Cerebellar cortex (tissue), 1 donor: ENCODE data around the gene NUDT3.
"Not testable (repeated sequence)": the region's sequence is repeated elsewhere in the genome, so short reads cannot be mapped to it uniquely, and the experiment has no call there.

Source experiments
- DNase-seq: peaks from one replicate; pipeline ENCODE4 v3.0.0-alpha.2; 2015; ENCODE audit warnings: low spot score

NUDT3 gene

GRCh38 chr6:34285448-34286164 is 106.9 kb downstream of the NUDT3 start:
- no peak for DNase-seq

- no peak for DNase-seq
Measured at GRCh38 chr6:34284563-34285447, 107.7 kb downstream of the NUDT3 start.

GRCh38 chr6:34281702-34282334 is 110.7 kb downstream of the NUDT3 start:
- DNase-seq, result no peak

- DNase-seq, result no peak
Measured at GRCh38 chr6:34280216-34280615, 112.3 kb downstream of the NUDT3 start.

- DNase-seq, result no peak
Measured at GRCh38 chr6:34278833-34279232, 113.6 kb downstream of the NUDT3 start.

- no peak for DNase-seq
Measured at GRCh38 chr6:34277763-34278112, 114.7 kb downstream of the NUDT3 start.

- peak; percentile 71 for DNase-seq
Measured at GRCh38 chr6:34276881-34277762, 115.3 kb downstream of the NUDT3 start.

GRCh38 chr6:34276191-34276590 is 116.3 kb downstream of the NUDT3 start:
- no peak for DNase-seq

- DNase-seq, result no peak
Measured at GRCh38 chr6:34275128-34275804, 117.2 kb downstream of the NUDT3 start.

- no peak for DNase-seq
Measured at GRCh38 chr6:34274129-34274528, 118.3 kb downstream of the NUDT3 start.

- DNase-seq, result no peak
Measured at GRCh38 chr6:34273242-34273805, 119.1 kb downstream of the NUDT3 start.

GRCh38 chr6:34272013-34272926 is 120.2 kb downstream of the NUDT3 start:
- no peak for DNase-seq

- not testable (repeated sequence) for DNase-seq
Measured at GRCh38 chr6:34269658-34270341, 122.7 kb downstream of the NUDT3 start.

GRCh38 chr6:34269132-34269531 is 123.3 kb downstream of the NUDT3 start:
- DNase-seq, result not testable (repeated sequence)

GRCh38 chr6:34267746-34268145 is 124.7 kb downstream of the NUDT3 start:
- DNase-seq, result no peak

- DNase-seq, result not testable (repeated sequence)
Measured at GRCh38 chr6:34263484-34263883, 129.0 kb downstream of the NUDT3 start.

GRCh38 chr6:34260576-34261267 is 131.7 kb downstream of the NUDT3 start:
- no peak for DNase-seq

- no peak for DNase-seq
Measured at GRCh38 chr6:34259529-34260069, 132.9 kb downstream of the NUDT3 start.
